ENCODE results near the gene TUBGCP6.

Gene TUBGCP6

GRCh38 chr22:50255099-50255498 is 10.3 kb upstream of the TUBGCP6 start:
- H3K36me3 ChIP-seq (ENCODE audit: control insufficient read depth, insufficient read depth, low read length), result peaks cover 7% of the 10 kb centered on the region; the same call in 1 of the 2 replicates
- H3K4me1 ChIP-seq (ENCODE audit: control insufficient read depth, insufficient read depth, low read length), result peaks cover 2% of the 10 kb centered on the region; the same call in 1 of the 2 replicates
- H3K4me3 ChIP-seq (ENCODE audit: low read depth, low read length), result no peak overlapping the region
- peaks cover 2% of the 10 kb centered on the region for H3K27me3 ChIP-seq (ENCODE audit: control insufficient read depth, insufficient read depth, low read length)
- no peak overlapping the region for H3K27ac ChIP-seq (ENCODE audit: low read depth, low read length)
- no peak overlapping the region for H3K9ac ChIP-seq (ENCODE audit: low read depth, low read length)
- no peaks in the 10 kb centered on the region for H3K9me3 ChIP-seq (ENCODE audit: control insufficient read depth, insufficient read depth, low read length)

DNA sequence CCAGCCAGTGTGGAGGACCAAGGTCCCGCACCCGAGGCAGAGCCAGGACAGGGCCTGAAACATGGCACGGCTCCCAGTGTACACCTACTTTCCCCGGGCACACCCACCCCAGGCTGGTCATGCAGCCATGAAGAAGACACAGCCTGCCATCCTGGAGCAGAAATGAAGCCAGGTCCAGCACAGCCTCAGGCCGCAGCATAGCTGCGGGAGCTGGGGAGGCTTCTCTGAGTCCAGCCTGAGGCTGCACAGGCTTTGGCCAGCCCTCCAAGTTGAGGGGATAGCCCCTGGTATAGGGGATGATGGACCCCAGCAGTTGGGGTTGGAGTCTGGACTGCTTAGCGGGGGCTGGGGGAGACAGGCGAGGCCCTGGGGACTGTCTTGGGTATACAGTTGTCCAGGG is 9.1 kb upstream of the TUBGCP6 start:
- H3K27ac ChIP-seq (ENCODE audit: low read depth, low read length), result no peak overlapping the region
- peaks cover 7% of the 10 kb centered on the region; the same call in 1 of the 2 replicates for H3K36me3 ChIP-seq (ENCODE audit: control insufficient read depth, insufficient read depth, low read length)
- H3K4me3 ChIP-seq (ENCODE audit: low read depth, low read length), result no peak overlapping the region
- no peak overlapping the region for H3K9ac ChIP-seq (ENCODE audit: low read depth, low read length)
- no peaks in the 10 kb centered on the region for H3K9me3 ChIP-seq (ENCODE audit: control insufficient read depth, insufficient read depth, low read length)
- peaks cover 4% of the 10 kb centered on the region; the same call in 1 of the 2 replicates for H3K4me1 ChIP-seq (ENCODE audit: control insufficient read depth, insufficient read depth, low read length)
- H3K27me3 ChIP-seq (ENCODE audit: control insufficient read depth, insufficient read depth, low read length), result no peaks in the 10 kb centered on the region

DNA sequence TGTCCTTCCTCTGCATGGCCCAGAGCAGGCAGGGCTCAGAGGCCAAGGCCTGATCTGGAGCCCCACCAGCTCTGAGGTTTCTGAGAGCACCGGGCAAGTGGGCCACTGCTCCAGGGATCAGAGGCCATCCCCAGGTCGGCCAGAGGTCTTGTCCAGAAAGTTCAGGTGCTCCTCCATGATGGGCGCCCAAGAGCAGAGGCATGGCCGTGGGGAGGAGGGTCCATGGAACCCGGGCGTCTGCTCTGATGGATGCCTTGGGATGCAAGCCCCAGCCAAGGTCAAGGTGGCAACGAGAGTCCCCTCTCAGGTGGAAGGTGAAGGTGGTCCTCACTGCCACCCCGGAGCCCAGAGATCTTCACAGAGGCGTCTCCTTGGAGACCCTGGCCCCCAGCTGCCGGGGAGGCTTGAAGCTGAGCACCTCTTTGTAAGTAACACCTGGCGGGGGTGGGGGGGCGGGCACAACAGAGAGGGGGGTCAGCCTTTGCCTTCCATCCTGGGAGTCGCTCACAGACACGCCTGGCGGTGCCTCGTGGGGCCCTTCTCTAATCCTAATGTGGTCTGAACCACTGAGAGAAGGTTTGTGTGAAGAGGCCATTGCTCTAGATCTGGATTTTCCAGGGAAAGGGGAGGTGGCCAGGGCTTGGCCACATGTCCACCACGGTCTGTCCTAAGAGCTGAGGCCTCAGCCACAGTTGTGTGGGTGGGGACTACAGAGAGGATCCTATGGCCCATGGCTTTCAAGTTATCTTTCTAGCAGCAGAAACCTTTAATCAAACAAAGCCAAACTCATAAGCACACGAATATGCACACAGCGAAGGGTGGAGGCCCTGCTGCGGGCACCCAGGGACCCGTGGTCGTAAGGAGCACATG is 8.5 kb upstream of the TUBGCP6 start:
- H3K36me3 ChIP-seq (ENCODE audit: control insufficient read depth, insufficient read depth, low read length), result peaks cover 7% of the 10 kb centered on the region; the same call in 1 of the 2 replicates
- no peak overlapping the region for H3K27ac ChIP-seq (ENCODE audit: low read depth, low read length)
- H3K9ac ChIP-seq (ENCODE audit: low read depth, low read length), result no peak overlapping the region
- H3K4me3 ChIP-seq (ENCODE audit: low read depth, low read length), result no peak overlapping the region
- H3K27me3 ChIP-seq (ENCODE audit: control insufficient read depth, insufficient read depth, low read length), result no peaks in the 10 kb centered on the region
- H3K9me3 ChIP-seq (ENCODE audit: control insufficient read depth, insufficient read depth, low read length), result no peaks in the 10 kb centered on the region
- H3K4me1 ChIP-seq (ENCODE audit: control insufficient read depth, insufficient read depth, low read length), result peaks cover 4% of the 10 kb centered on the region; the same call in 1 of the 2 replicates

DNA sequence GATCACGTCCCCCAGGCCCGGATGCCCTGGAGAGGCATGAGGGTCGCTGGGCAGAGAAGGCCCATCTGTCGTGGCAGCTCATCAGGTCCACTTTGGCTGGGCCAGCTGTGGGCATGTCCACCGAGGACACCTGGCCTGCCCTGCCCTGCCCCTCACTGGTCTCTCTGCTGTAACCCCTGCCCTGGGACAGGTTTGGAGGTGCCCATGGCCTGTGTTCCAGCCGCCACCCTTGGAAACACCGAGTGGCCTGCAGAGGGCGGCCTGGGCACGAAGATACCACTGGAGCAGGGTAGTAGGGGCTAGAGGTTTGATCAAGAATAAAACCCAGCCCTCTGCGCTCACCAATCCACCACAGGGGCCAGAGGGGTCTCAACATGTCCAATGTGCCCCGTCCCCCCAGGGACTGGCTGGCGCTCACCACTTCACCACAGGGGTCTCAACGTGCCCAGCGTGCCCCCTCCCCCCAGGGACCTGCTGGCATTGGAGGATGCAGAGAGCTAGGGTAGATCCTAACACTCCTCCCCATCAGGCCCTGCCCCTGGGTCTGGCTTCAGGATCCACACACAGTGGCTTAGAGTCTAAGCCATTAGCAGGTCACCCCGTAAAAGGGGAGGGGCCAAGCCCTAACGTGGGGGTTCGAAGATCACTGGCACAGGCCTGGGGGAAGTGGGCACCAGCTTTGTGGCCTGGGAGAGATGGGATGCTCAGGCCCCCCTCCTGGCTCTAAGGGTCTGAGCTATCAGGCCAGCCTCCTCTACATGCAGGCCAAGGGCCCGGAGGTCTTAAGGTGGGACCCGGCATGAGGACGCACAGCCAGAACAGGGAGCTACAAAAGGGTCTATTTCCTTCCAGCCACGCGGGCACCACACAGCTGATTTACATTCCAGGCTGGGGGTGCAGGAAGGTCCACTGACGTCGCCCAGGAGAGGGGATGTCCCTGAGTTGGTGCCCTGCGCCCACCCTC is 7.5 kb upstream of the TUBGCP6 start:
- H3K9me3 ChIP-seq (ENCODE audit: control insufficient read depth, insufficient read depth, low read length), result no peaks in the 10 kb centered on the region
- H3K27ac ChIP-seq (ENCODE audit: low read depth, low read length), result no peak overlapping the region
- peak overlapping the region; percentile 80; the same call in 1 of the 2 replicates for H3K4me3 ChIP-seq (ENCODE audit: low read depth, low read length)
- no peak overlapping the region for H3K9ac ChIP-seq (ENCODE audit: low read depth, low read length)
- H3K4me1 ChIP-seq (ENCODE audit: control insufficient read depth, insufficient read depth, low read length), result peaks cover 7% of the 10 kb centered on the region
- peaks cover 6% of the 10 kb centered on the region; the same call in 1 of the 2 replicates for H3K36me3 ChIP-seq (ENCODE audit: control insufficient read depth, insufficient read depth, low read length)
- H3K27me3 ChIP-seq (ENCODE audit: control insufficient read depth, insufficient read depth, low read length), result no peaks in the 10 kb centered on the region

GRCh38 chr22:50251477-50252081 is 6.8 kb upstream of the TUBGCP6 start:
- Histone ChIP-seq H3K36me3 (ENCODE audit: control insufficient read depth, insufficient read depth, low read length) (peaks cover 8% of the 10 kb centered on the region; the same call in 1 of the 2 replicates), H3K9me3 (ENCODE audit: control insufficient read depth, insufficient read depth, low read length) (no peaks in the 10 kb centered on the region), H3K4me1 (ENCODE audit: control insufficient read depth, insufficient read depth, low read length) (peaks cover 7% of the 10 kb centered on the region), H3K4me3 (ENCODE audit: low read depth, low read length) (peak overlapping the region; percentile 80), H3K27me3 (ENCODE audit: control insufficient read depth, insufficient read depth, low read length) (no peaks in the 10 kb centered on the region), H3K27ac (ENCODE audit: low read depth, low read length) (no peak overlapping the region), H3K9ac (ENCODE audit: low read depth, low read length) (no peak overlapping the region; the same call in 1 of the 2 replicates)

DNA sequence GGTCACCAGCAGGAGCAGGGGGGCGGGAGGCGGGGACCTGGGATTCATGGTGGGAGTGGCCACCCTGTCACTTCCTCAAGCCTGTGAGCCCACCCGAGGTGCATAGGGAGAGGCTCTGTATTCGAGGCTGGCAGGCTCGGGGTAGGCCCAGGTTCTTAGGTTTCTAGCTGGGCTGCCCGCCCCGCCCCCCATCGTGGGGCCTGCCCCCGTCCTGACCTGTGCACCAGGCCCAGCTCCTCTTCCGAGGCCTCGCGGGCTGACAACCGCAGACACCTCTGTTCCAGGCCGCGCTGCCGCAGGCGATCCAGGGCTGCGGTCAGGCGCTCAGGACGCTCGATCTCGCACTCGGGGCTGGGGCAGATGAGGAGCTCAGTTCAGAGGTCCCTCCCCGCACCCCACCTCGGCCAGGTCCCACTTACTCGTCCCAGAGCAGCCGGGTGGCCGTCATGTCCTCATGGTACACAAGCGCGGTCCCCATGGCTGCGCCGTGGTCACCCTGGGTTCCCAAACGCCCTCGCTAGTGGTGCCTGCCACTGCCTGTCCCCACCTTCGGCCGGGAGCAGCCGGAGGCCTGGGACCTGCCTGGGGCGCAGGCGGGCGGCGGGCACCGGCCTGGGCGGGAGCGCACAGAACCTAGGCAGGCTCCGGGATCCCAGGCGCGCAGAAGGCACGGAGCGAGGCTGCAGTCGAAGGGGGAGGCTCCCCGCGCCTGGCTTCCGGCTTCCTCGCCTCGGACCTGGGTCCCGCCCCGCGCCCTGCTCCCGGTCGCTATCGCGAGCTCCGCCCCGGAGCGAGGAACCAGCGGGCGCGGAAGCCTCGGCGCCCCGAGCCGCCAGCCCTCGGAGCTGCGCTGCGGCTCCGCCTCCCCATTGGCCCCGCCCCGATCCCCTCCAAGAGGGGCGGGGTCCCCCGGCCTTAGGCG is 6.0 kb upstream of the TUBGCP6 start, which contains the start of gene HDAC10:
Gene HDAC10, minus strand, starts transcription at position 711 of the 922 bp plus-strand sequence. Its CDS starts 233 bp downstream, at position 478.
- H3K27ac ChIP-seq (ENCODE audit: low read depth, low read length), result peak within 1 kb of the TSS; percentile 18
- H3K9me3 ChIP-seq (ENCODE audit: control insufficient read depth, insufficient read depth, low read length), result no peaks in the 10 kb centered on the region
- no peaks in the 10 kb centered on the region for H3K27me3 ChIP-seq (ENCODE audit: control insufficient read depth, insufficient read depth, low read length)
- H3K4me3 ChIP-seq (ENCODE audit: low read depth, low read length), result peak within 1 kb of the TSS; percentile 80
- H3K4me1 ChIP-seq (ENCODE audit: control insufficient read depth, insufficient read depth, low read length), result peaks cover 7% of the 10 kb centered on the region
- peak within 1 kb of the TSS; percentile 63 for H3K9ac ChIP-seq (ENCODE audit: low read depth, low read length)
- H3K36me3 ChIP-seq (ENCODE audit: control insufficient read depth, insufficient read depth, low read length), result peaks cover 13% of the 10 kb centered on the region

DNA sequence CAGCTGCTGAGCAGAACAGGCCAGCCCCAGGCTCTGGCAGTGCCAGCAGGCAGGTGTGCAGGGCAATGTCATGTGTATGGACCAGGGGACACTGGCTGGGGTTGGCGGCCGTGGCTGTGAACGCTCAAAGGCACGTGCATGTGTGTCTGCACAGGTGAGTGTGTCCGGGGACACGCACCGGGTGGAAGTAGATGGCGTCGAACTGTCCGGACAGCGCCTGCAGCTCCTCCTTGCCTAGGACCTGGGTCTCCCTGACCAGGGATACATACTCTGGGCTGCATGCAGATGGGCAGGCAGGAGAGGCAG is 5.4 kb upstream of the TUBGCP6 start:
- Histone ChIP-seq H3K4me3 (ENCODE audit: low read depth, low read length) (peak overlapping the region; percentile 80), H3K9me3 (ENCODE audit: control insufficient read depth, insufficient read depth, low read length) (no peaks in the 10 kb centered on the region), H3K36me3 (ENCODE audit: control insufficient read depth, insufficient read depth, low read length) (peaks cover 12% of the 10 kb centered on the region), H3K27me3 (ENCODE audit: control insufficient read depth, insufficient read depth, low read length) (no peaks in the 10 kb centered on the region), H3K4me1 (ENCODE audit: control insufficient read depth, insufficient read depth, low read length) (peaks cover 7% of the 10 kb centered on the region), H3K9ac (ENCODE audit: low read depth, low read length) (no peak overlapping the region), H3K27ac (ENCODE audit: low read depth, low read length) (no peak overlapping the region)

- Histone ChIP-seq H3K36me3 (ENCODE audit: control insufficient read depth, insufficient read depth, low read length) (peaks cover 12% of the 10 kb centered on the region), H3K4me3 (ENCODE audit: low read depth, low read length) (peak overlapping the region; percentile 80; the same call in 1 of the 2 replicates), H3K9me3 (ENCODE audit: control insufficient read depth, insufficient read depth, low read length) (no peaks in the 10 kb centered on the region), H3K9ac (ENCODE audit: low read depth, low read length) (no peak overlapping the region), H3K27me3 (ENCODE audit: control insufficient read depth, insufficient read depth, low read length) (no peaks in the 10 kb centered on the region), H3K4me1 (ENCODE audit: control insufficient read depth, insufficient read depth, low read length) (peaks cover 7% of the 10 kb centered on the region), H3K27ac (ENCODE audit: low read depth, low read length) (no peak overlapping the region)
Observed at GRCh38 chr22:50249341-50250248, 4.8 kb upstream of the TUBGCP6 start.
